SW480 (cell line): Measurements from ENCODE around the gene SPRN.
"Not testable (repeated sequence)": the region's sequence is repeated elsewhere in the genome, so short reads cannot be mapped to it uniquely, and the experiment has no call there.

Experiments
- DNase-seq: peaks from one replicate; pipeline ENCODE4 v3.0.0-alpha.2; 2016; ENCODE audit warnings: low spot score

SPRN gene

DNA sequence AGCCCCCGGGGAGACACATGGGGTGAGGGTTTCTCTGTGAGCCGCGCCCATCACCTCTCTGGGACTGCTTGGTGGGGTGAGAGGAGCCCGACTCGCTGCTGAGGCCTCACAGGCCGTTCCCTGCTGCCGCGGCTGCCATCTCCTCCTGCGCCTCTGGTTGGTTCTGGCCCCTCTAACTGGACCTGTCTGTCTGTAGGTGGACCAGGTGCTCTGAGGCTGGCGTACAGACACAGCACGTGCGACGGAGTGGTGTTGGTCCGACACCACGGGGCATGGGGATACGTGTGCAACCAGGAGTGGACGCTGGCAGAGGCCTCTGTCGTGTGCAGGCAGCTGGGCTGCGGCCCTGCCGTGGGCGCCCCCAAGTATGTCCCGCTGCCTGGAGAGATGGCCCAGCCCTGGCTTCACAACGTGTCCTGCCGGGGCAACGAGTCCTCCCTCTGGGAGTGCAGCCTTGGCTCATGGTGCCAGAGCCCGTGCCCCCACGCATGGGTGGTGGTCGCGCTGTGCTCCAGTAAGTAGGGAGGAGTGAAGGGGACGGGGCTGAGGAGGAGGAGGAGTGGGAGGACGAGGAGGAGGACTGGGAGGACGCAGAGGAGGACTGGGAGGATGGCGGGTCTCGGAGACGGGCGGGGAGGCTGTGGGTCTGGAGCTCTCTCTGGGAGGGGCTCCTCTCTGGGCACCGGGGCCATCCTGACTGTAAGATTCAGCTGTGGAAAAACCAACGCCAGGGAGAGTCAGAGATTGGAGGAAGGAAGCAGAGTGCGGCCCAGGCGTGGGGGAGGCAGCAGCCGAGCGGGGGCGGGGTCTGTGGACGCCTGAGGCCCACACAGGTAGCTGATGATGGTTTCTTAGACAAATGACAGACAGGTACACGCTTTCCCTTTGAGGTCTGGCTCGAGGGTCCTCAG lies 31.9 kb upstream of the SPRN start:
- DNase-seq = no peak

DNA sequence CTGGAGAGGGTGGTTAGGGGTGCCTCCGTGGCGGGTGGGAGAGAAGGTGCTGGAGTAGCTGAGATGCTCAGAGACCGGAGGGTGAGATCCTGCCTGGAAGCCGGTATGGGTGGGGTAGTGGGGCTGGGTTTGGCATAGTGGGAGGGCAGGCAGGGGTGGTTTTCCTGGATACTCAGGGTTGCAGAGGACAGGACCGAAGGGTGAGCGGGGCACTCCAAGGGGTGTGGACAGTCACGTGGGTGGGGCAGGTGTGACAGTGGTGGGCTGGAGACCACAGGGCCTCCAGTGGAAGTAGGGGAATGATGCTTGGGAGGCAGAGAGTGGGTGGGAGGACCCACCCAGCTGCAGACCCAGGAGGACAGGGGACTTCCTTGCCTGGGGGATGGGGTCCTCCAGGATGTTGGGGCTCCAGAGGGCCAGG lies 31.2 kb upstream of the SPRN start:
- no peak for DNase-seq

DNA sequence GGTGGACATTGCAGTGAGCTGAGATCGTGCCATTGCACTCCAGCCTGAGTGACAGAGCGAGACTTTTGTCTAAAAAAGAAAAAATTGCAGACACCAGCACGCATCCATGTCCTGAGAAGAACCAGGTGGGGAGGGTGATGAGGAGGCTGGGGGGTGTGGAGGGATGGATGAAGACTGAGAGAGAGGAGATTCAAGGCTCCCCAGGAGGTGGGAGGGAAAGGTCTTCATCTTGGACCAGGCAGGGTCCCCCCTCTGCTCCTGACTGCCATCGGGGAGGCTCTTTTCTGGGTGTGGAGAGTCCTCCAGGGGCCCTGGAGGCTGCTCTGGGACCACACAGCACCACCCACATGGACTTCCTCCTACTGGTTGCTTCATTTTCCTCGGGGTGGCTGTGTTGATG lies 30.8 kb upstream of the SPRN start:
- no peak for DNase-seq

DNA sequence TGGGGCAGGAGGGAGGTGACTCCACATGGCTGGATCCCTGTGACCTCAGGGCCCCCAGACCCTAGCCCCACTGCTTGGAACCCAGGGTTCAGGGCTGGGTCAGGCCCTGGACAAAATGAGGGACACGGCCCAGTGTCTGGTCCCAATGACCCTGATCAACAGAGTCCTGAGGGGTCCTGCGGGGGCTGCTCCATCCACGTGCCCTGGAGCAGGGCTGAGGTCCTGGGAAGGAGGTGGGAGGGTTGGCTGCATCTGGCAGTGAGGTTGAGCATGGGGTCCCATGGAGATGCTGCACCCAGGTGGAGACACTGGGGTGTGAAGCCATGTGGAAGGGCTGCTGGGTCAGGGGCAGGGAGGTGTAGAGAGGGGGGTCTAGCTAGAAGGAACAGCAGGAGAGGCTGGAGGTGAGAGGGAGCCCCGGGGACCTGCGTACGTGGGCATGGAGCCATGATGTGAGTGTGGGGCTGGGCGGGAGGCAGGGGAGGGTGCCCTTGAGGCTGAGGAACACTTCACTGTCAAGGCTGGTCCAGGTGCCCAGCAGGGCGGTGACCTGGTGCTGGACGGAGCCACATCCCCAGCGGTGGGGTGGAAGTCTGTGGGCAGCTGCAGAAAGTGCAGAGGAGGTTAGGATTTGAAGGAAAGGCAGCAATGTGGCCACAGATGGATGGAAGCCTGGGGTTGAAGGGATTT lies 29.9 kb upstream of the SPRN start:
- no peak for DNase-seq

DNA sequence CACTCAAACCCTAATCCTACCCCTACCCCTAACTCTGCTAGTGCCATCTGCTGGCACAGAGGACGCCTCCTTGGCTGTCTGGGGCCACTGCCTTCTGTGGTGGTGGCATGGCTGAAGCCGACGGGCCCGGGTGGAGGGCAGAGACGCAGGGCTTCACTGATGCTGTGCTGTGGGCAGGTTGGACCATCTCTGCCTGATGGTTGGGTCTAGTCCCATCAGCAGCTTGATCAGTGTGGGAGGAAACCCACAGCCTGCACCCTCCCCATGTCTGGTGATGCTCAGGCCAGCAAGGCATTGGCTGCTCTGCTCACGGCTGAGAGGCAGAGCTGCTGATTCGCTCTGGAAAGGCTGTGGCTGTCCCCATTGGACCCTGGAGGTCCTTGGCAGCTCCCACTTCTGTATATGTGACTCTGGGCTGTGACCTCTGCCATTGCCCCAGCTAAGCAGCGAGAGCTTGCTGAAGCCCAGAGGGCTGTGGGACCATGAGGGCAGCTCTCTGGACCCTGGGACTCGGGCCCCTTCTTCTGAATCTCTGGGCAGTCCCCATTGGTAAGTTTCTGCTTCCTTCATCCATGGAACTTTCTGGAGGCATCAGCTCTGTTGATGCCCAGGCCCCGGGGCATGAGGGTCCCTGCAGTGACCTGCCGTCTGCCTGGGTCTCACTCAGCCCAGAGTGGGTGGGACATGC lies 29.2 kb upstream of the SPRN start, which contains the start of gene SCART1:
TSS of gene SCART1 (plus strand) at position 430 of the 688 bp plus-strand sequence. CDS start at position 483, 53 bp downstream.
- DNase-seq = no peak

DNA sequence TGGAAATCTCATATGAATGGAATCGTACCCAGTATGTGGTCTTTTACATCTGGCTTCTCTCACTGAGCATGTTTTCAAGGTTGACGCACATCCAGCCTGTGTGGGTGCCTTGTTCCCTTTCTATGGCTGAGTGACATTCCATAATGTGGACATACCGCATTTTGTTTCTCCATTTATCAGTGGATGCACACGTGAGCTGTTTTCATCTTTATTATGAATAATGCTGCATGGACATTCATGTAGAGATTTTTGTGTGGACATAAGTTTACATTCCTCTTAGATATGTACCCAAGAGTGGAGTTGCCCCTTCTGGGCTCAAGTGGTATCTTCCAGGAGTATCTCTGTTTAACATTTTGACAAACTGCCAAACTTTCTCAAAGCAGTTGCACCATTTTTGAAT lies 28.0 kb upstream of the SPRN start:
- no peak for DNase-seq

DNA sequence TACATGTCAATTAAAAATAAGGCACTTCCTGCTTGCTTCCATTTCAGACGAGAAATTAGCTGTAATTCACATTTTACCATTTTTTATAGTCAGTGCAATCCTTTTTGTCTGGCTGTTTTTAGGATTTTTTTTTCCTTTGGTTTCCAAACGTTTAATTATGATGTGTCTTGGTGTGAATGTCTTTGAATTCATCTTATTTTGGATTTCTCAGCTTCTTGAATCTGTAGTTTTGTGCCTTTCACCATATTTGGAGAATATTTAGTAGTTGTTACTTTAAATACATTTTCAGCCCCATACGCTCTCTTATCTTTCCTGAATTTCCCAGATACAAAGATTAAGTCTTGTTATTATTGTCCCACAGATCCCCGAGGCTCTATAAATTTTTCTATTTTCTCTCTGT lies 26.9 kb upstream of the SPRN start:
- DNase-seq = no peak

DNA sequence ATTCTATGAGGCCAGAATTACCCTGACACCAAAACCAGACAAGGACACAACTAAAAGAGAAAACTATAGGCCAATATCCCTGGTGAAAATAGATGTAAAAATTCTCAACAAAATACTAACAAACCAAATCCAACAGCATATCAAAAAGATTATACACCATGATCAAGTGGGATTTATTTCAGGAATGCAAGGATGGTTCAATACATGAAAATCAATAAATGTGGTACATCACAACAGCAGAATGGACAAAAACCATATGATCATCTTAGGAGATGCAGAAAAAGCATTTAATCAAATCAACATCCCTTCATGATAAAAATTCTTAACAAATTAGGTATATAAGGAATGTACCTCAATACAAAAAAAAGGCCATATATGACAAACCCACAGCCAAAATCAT lies 23.7 kb upstream of the SPRN start:
- DNase-seq = no peak

DNA sequence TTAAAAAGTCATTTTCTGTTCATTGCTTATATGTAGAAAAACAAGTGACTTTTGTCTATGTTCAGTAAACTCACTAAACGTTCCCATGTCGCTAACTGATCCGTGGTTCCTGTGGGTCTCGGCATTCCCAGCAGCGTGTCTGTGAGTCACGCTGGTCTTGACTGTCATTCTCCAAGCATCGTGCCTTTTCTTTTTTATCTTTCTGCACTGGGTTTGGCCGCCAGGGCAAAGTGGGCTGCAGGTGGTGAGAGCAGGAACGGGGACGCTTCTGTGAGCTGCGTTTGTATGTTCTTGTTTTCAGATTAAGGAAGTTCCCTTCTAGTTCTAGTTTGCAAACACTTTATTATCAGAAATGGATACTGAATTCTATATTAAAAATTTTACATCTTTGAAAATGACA lies 22.6 kb upstream of the SPRN start:
- DNase-seq = no peak

DNA sequence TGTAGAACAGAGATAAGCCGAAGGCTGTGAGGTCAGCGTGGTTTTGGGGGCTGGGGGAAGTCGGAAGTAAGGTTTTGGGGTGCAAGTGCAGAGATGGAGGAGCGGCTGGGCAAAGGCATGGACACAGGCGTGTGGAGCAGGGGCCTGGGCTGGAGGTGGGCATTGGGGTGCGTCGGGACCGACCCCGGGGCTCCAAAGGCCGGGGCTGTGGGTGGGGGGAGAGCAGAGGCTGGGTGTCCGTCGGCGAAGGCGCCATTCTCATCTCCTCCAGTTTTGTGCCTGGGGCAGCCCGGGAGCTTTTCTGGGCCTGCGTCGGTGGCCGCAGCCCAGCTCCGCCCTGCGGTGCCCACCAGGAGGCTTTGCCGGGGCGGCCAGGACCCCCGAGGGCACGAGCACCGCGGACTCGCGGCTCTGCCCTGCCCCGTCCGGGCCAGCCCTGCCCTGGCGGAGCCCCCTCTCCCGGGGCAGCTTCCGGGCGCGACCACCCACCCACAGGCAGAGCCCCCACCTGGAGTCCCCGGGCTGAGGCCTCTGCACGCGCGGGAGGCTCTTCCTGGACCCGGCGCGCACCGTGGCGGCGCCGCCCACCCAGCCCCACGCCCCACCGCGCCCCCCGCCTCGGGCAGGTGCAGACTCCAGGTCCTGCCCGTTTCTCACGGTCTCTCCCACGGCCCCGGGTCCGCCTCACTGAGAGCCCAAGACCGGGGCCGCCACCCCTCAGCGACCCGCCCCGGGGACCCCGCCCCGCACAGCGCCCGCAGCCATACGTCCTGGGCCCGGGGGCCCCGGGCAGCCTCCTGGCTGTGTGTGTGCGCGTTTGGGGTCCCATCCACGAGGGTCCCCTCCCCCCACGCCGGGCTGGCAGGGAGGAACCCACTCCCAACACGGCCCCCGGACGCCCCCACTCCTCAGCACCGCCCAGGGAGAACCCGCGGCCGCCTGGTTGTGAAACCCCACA lies 21.6 kb upstream of the SPRN start:
- DNase-seq = no peak

DNA sequence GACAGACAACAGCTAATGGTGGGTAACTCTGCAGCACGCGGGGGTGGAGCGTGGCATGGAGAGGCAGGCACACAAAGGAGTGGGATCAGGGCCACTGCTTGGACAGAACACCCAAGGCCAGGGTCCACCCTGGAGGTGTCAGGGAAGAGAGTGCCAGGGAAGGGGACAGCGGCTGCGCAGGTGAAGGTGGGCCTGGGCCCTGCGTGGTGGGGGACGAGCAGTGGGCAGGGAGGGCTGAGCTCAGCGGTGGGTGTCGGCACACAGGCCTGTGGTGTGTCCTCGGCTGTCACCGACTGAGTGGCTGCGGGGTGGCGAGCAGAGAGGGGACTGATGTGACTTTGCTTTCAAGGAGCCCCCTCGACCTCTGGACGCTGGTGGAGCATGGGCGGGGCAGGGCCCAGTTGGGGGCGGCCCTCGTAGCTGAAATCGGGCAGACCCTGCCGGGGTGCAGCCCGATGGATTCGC lies 20.9 kb upstream of the SPRN start:
- no peak for DNase-seq

DNA sequence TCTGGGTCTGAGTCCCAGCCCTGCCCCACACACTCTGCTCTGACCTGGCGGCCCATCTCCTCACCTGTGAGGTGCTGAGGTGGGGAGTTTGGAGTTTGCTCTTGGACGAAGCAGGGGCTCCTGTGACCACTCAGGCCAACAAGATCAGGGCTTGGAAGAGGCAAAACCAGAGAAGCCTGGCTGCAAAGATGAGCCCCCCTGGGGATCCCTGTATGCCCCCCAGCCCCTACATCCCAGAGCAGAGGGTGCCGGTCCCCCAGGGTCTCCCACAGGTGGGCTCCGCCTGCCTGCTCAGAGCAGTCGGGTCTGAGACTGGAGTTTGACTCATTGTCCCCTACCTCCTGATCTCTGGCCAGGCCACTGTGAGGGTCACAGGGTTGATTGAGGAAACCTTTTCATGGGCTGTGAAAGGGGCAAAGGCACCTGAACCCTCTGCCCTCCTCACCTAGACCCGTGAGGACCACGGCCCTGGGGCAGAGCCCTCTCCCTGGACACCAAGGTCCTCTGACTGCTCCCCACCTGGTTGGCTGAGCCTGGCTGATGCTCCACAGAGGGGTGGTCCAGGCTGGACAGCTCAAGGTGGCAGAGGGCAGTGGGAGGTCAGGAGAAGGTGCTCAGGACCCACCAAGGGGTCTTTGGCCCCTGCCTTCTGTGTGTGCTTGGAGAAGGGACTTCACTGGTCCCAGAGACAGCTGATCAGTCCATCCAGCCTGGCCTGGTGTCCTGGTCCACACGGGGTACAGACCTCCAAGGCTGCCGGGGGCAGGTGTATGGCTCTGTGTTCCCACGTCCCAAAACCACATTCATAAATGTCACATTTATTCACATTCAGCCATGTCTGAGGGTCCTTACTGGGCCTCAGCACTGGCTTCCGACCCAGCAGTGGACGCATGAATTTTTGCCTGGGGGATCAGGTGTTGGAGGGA lies 20.2 kb upstream of the SPRN start:
- DNase-seq = no peak

DNA sequence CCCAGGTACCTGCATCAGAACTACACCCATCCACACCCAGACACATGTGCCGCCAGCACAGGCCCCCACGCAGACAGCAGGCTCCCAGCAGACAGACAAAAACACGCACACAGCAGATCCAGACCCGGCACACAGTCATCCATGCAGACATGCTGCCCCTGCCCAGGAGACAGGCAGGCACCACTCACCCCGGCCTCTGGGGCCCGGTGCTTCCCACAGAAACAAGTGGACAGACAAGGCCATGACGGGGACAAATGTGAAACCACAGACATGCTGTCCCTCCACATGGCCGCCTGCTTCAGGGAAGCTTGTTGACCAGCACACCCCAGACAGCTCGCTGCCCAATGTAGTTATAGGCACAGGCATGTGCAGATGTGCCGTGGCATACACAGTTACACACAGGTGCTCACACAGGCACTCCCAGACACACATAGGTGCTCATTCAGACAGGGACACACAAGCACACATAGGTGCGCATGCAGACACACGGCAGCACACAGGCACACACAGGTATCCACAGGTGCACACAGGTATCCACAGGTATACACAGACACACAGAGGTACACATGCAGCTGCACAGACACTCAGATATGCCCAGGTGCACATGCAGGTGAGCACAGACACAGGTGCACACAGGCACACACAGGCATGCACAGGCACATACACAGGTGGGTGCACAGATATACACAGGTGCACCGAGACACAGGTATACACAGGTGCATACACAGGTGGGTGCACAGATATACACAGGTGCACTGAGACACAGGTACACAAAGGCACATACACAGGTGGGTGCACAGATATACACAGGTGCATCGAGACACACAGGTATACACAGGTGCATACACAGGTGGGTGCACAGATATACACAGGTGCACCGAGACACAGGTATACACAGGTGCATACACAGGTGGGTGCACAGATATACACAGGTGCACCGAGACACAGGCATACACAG lies 18.8 kb upstream of the SPRN start:
- no peak for DNase-seq

DNA sequence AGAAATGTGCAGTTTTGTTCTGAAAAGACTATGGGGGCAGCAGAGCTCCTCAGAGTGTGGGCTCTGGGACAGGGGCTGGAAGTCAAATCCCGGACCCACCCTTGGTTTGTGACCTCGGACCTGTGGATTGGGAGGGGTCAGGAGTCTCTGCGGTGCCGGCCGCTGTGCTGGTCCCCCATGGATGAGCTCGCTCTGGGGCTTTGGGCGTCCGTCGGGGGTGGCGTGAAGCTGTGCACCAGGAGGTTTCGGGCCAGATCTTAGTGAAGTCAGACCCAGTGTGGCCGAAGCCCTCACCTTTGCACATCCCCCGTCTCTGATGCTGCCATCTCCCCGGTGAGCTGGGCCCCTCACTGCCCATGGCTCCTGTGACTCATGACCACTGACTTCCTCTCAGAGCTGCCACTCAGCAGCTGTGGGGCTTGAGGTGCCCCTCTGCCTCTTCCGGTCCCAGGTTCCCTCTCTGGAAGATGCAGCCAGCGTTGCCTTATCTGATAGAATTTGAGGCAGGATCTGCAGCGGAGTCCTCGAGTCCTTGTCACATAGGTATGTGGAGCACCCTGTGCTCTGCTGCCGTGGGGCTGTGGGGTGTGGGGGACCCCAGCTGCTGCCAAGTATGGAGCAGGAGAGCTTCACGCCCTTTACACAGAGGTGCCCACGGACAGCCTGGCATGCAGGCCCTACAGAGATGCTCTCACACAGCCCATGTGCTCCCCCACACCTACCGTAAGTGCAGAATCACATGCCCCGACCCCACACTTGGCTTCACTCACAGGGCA lies 18.0 kb upstream of the SPRN start:
- no peak for DNase-seq

DNA sequence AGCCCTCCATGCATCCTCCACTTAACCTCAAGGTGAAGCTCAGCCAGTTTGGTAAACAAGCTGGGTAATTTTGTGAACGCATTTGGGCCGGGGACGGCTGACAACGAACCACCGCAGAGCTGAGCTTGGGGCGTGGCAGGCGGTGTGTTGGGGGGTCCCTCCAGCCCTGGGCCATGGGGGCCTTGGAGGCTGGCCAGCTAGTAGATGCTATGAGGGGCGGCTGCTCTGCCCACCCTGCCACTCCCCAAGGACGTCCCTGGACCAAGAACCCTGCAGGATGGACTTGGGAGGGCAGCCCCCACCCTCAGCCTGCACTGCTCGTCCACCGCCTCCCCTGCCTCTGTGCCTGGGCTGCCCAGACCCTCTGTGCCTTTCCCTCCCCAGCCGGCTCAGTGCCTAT lies 17.4 kb upstream of the SPRN start:
- no peak for DNase-seq

DNA sequence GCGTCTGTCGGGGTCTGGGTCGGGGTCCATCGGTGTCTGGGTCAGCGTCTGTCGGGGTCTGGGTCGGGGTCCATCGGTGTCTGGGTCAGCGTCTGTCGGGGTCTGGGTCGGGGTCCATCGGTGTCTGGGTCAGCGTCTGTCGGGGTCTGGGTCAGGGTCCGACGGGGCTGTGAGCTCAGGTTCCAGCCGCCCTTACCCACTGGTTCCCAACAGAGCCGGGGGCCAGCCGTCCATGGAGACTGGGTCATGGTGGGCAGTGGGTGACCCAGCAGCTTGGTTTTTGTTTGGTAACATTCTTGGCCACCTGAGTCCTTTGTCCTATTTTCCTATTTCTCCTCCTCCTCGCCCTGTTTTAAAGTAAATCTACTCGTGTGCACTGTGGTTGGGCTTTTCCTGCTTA lies 16.9 kb upstream of the SPRN start:
- not testable (repeated sequence) for DNase-seq

DNA sequence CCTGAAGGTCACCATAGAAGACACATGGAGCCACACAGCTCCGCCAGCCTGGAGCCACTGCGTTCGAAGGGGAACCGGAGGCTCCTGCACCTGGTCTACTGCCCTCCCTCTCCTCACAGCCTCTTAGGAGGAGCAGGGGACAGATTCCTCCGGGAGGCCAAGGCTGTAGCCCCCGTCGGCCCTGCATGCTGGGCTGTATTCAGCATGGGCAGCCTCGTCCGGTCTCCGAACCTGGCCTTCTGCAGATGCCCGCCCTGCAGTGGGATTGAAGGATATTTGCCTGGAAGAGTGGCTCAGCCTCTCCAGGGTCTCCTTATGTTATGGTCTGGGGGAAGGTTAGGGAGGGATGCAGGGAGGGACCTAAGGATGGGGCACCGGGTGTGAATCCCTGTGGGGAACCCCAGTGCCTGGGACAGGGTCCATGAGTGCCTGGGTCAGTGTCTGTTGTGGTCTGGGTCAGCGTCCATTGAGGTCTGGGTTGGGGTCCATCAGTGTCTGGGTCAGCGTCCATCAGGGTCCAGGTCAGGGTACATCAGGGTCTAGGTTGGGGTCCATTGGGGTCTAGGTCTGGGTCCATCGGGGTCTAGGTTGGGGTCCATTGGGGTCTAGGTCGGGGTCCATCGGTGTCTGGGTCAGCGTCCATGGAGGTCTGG lies 16.3 kb upstream of the SPRN start:
- DNase-seq = no peak
